Measurements from ENCODE around the gene TESK2. TPM values are rescaled to one million over a fixed set of nuclear protein-coding genes. Genes with fewer than 3 reads are reported as not detected.
A peak's percentile ranks its signal among the peaks of the same experiment; 100 is the strongest.

The TESK2 gene
- total and polyA plus RNA-seq, 10 donors, result 3.2 to 11.5 (median 7.7) TPM

DNA sequence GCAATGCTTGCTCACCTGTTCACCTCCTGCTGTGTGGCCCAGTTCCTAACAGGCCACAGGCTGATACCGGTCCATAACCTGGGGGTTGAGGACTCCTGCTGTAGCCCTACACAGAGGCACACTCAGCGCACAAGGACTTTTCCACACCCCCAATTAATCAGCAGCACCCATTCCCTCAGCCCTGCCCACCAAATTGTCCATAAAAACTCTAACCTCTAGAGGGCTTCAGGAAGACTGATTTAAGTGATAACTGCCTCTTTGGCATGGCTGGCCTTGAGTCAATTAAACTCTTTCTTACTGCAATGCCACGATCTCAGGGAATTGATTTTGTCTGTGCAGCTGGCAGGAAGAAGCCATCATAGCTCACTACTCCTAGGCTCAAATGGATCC is 79.5 kb downstream of the TESK2 start:
- peak overlapping the region in 2 of 8 donors; percentile 8 to 37 for H3K27ac ChIP-seq
- H3K36me3 ChIP-seq, result no peaks in the 10 kb centered on the region
- TF ChIP-seq POLR2AphosphoS5 (IDR thresholded peaks at IDR 0.05) (no peak), POLR2A (IDR thresholded peaks at IDR 0.05) (no peak)
- TF ChIP-seq, protein P1, sequence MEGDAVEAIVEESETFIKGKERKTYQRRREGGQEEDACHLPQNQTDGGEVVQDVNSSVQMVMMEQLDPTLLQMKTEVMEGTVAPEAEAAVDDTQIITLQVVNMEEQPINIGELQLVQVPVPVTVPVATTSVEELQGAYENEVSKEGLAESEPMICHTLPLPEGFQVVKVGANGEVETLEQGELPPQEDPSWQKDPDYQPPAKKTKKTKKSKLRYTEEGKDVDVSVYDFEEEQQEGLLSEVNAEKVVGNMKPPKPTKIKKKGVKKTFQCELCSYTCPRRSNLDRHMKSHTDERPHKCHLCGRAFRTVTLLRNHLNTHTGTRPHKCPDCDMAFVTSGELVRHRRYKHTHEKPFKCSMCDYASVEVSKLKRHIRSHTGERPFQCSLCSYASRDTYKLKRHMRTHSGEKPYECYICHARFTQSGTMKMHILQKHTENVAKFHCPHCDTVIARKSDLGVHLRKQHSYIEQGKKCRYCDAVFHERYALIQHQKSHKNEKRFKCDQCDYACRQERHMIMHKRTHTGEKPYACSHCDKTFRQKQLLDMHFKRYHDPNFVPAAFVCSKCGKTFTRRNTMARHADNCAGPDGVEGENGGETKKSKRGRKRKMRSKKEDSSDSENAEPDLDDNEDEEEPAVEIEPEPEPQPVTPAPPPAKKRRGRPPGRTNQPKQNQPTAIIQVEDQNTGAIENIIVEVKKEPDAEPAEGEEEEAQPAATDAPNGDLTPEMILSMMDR (IDR thresholded peaks at IDR 0.05 in 8 of 11, conservative IDR thresholded peaks at IDR 0.05 in 3 of 11), result no peak
- H3K9me3 ChIP-seq, result no peaks in the 10 kb centered on the region
- intact Hi-C loops (cut with DNase I; ENCODE audit: low total_unique reads), result no loop called here
- no peaks in the 10 kb centered on the region for H3K27me3 ChIP-seq (replicated peaks in 1 of 7)
- no peak for DNase-seq
- 53 to 71% (median 67%) methylated on average over 3 of the region's 3 CpGs for WGBS, 5 donors
- no peak overlapping the region for H3K4me3 ChIP-seq
- peaks cover 14 to 62% (median 36%) of the 10 kb centered on the region in 6 donors for H3K4me1 ChIP-seq

DNA sequence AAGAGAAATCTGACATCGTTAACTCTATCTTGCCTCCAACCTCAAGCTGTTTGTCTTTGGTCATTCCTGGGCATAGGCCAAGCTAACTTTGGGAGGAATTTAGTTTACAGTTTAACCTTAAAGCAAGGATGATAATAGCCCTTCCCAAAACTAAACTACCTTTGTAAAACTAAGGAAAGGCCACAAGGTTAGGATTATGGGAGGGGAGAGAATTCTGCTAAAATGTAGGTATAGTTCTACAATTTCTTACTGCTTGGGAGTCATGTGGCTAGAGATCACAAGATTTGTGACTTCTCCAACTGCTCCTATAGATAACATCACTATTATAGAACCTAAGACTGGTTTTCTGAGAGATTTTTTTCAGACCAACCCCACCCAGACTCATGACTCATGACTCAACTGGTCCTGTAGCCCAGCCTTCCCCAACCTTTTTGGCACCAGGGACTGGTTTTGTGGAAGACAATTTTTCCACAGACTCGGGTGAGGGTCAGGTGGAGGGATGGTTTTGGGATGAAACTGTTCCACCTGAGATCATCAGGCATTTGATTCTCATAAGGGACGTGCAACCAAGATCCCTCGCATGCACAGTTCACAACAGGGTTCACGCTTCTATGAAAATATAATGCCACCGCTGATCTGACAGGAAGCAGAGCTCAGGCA is 80.0 kb downstream of the TESK2 start:
- H3K4me1 ChIP-seq, result peaks cover 14 to 62% (median 36%) of the 10 kb centered on the region in 6 donors
- H3K27ac ChIP-seq, result peak overlapping the region in 2 of 8 donors; percentile 8 to 37
- H3K4me3 ChIP-seq, result no peak overlapping the region
- H3K27me3 ChIP-seq (replicated peaks in 1 of 7), result no peaks in the 10 kb centered on the region
- no peak for DNase-seq
- no peaks in the 10 kb centered on the region for H3K9me3 ChIP-seq
- TF ChIP-seq POLR2AphosphoS5 (IDR thresholded peaks at IDR 0.05), result no peak
- no peak for TF ChIP-seq POLR2A (IDR thresholded peaks at IDR 0.05)
- TF ChIP-seq, protein P1 (IDR thresholded peaks at IDR 0.05 in 8 of 11, conservative IDR thresholded peaks at IDR 0.05 in 3 of 11), result no peak
- intact Hi-C loops (cut with DNase I; ENCODE audit: low total_unique reads), result no loop called here
- no peaks in the 10 kb centered on the region for H3K36me3 ChIP-seq
- WGBS, 5 donors, result 55 to 92% (median 81%) methylated on average over 6 of the region's 6 CpGs

DNA sequence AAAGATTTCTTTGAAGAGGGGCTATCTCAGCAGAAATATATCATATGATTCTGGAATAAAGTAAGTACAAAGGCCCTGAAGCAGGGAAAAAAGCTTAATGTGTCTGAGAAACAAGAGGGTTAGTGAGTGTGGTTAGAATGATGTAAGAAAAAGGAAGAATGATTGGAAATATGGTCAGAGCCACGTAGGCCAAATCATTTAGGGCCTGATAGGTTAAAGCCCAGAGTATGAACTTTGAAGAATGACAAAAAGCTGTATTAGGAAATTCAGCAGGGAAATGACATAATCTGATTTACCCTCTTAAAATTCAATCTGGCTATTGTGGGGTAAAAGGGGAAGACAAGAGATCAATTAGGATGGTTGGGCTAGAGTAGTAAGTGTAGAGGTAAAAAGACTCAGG is 81.7 kb downstream of the TESK2 start:
- no peak for DNase-seq
- H3K4me3 ChIP-seq, result no peak overlapping the region
- intact Hi-C loops (cut with DNase I; ENCODE audit: low total_unique reads), result no loop called here
- H3K4me1 ChIP-seq, result peaks cover 14 to 61% (median 36%) of the 10 kb centered on the region in 6 donors
- H3K27me3 ChIP-seq (replicated peaks in 1 of 7), result no peaks in the 10 kb centered on the region
- no peaks in the 10 kb centered on the region for H3K9me3 ChIP-seq
- H3K27ac ChIP-seq, result no peak overlapping the region
- WGBS, 5 donors, result 25 to 48% (median 31%) methylated on average over 1 of the region's 1 CpG
- TF ChIP-seq, protein P1 (IDR thresholded peaks at IDR 0.05 in 8 of 11, conservative IDR thresholded peaks at IDR 0.05 in 3 of 11), result no peak
- TF ChIP-seq POLR2A (IDR thresholded peaks at IDR 0.05) (no peak), POLR2AphosphoS5 (IDR thresholded peaks at IDR 0.05) (no peak)
- H3K36me3 ChIP-seq, result no peaks in the 10 kb centered on the region

DNA sequence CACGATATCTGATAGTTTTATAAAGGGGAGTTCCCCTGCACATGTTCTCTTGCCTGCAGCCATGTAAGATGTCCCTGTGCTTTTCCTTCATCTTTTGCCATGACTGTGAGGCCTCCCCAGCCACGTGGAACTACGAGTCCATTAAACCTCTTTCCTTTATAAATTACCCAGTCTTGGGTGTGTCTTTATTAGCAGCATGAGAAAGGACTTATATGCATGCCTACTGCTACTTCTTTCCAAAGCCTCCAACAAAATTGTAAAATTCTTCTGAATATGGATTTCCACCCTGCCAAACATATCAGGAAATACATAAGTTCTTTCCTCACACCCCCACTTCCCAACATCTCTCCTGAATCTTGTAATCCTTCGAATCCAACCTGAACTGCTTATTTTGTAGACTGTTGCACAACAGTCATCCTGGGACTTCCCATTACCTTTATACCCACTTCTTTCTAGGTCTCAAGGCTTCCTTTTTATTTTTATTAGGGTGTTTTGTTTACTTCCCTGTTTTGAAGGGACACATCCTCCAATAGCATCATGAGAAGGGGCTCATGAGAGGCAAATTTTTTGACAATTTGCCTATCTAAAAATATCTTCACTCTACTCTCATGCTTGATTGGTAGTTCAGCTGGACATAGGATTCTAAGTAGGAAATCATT is 83.2 kb downstream of the TESK2 start:
- Histone ChIP-seq H3K9me3 (no peaks in the 10 kb centered on the region), H3K27me3 (replicated peaks in 1 of 7) (no peaks in the 10 kb centered on the region), H3K36me3 (no peaks in the 10 kb centered on the region), H3K4me3 (no peak overlapping the region), H3K4me1 (peaks cover 12 to 46% (median 24%) of the 10 kb centered on the region in 6 donors), H3K27ac (peak overlapping the region in 3 of 8 donors; percentile 4 to 11 (median 4))
- no peak for TF ChIP-seq POLR2AphosphoS5 (IDR thresholded peaks at IDR 0.05)
- no peak for TF ChIP-seq POLR2A (IDR thresholded peaks at IDR 0.05)
- TF ChIP-seq, protein P1 (IDR thresholded peaks at IDR 0.05 in 8 of 11, conservative IDR thresholded peaks at IDR 0.05 in 3 of 11), result no peak
- intact Hi-C loops (cut with DNase I; ENCODE audit: low total_unique reads), result no loop called here
- no peak for DNase-seq
- WGBS, 5 donors, result 71 to 85% (median 82%) methylated on average over 4 of the region's 4 CpGs
